Parietal lobe (tissue), 2 donors: ENCODE data around the gene BACE2. TPM values are rescaled to one million over a fixed set of nuclear protein-coding genes. Genes with fewer than 3 reads are reported as not detected.

Source experiments
- small RNA-seq: library from RNA; depleted of rRNA; stranded (forward); fragments of <200 nt; gene quantifications from one replicate; pipeline ENCODE3, GENCODE V24; 2014; ENCODE audit warnings: low replicate concordance
- total RNA-seq: library from RNA; depleted of rRNA; stranded (reverse); fragments of >200 nt; gene quantifications from one replicate; pipeline ENCODE4 v1.2.3, GENCODE V29; 2014

The BACE2 gene
- total RNA-seq, result 7.2 TPM

GRCh38 chr21:41167348-41168342 is at the start of gene BACE2:
Gene BACE2, plus strand, starts transcription at chr21:41168160. Its CDS starts 104 bp downstream, at chr21:41168264.

GRCh38 chr21:41316200-41317062 is 148.5 kb downstream of the BACE2 start, which contains the start of gene FAM3B:
Gene FAM3B, plus strand, starts transcription at chr21:41316801. Its CDS starts 79 bp downstream, at chr21:41316880.

Small RNAs within 50 kb of the gene (small RNA-seq; reads per million reads assigned to genes)
- not detected for gene MIR3197

Other genes with a start within 250 kb of the BACE2 start
- not detected for gene FAM3B, start 148.6 kb downstream of the BACE2 start, total RNA-seq
- 0.31 TPM for gene MX2, start 193.9 kb downstream of the BACE2 start, total RNA-seq